H1 (cell line): ENCODE data around the gene RARRES2. TPM values are rescaled to one million over a fixed set of nuclear protein-coding genes. Genes with fewer than 3 reads are reported as not detected.

Source experiments
- CTCF ChIA-PET: fragments of 300-600 bp; sonication (Branson Sonifier 250); formaldehyde crosslinking; loops from one replicate; lab custom pipeline; 2021; ENCODE audit not compliant: partially characterized antibody; lab: Charles Lee
- POLR2A ChIA-PET: fragments of 300-600 bp; sonication (Branson Sonifier 250); formaldehyde crosslinking; loops from one replicate; lab custom pipeline; 2021; ENCODE audit warnings: inconsistent platforms; ENCODE audit not compliant: partially characterized antibody; lab: Charles Lee
- DNase-seq, 2 experiments: peaks; one replicate each; pipeline versions ENCODE4 v3.0.0 to v3.0.0-alpha.2; 2010 to 2022; ENCODE audit warnings: low spot score in 2 of 2, low read depth in 1 of 2, mixed read lengths in 1 of 2
- FAIRE-seq: peaks from 2 replicates; lab custom pipeline; 2011; peaks lifted over from hg19 to GRCh38; lab: Jason Lieb, UNC
- H2AFZ ChIP-seq: 2 replicates; pipeline ENCODE4 v1.8.1; 2012; ENCODE audit warnings: low read length, inconsistent platforms
- H2AK5ac ChIP-seq: 2 replicates; pipeline ENCODE4 v1.6.1; 2013; ENCODE audit warnings: low read depth, low read length
- H2BK120ac ChIP-seq: replicated peaks from 2 replicates; pipeline ENCODE3; 2013; ENCODE audit warnings: low read depth, low read length, inconsistent platforms
- H2BK12ac ChIP-seq: 2 replicates; pipeline ENCODE4 v1.6.1; 2013; ENCODE audit warnings: low read depth, low read length
- H2BK15ac ChIP-seq: 2 replicates; pipeline ENCODE4 v1.6.1; 2013; ENCODE audit warnings: low read length
- H2BK20ac ChIP-seq: 2 replicates; pipeline ENCODE4 v1.6.1; 2013; ENCODE audit warnings: low read length
- H2BK5ac ChIP-seq: 2 replicates; pipeline ENCODE4 v1.6.1; 2013; ENCODE audit warnings: low read depth, low read length
- H3K14ac ChIP-seq: 2 replicates; pipeline ENCODE4 v1.6.1; 2013; ENCODE audit warnings: inconsistent platforms; ENCODE audit not compliant: insufficient read length
- H3K18ac ChIP-seq: 2 replicates; pipeline ENCODE4 v1.6.1; 2013; ENCODE audit warnings: low read length; ENCODE audit errors: extremely low read depth
- H3K23ac ChIP-seq: 2 replicates; pipeline ENCODE4 v1.6.1; 2013; ENCODE audit warnings: inconsistent platforms; ENCODE audit not compliant: insufficient read length
- H3K23me2 ChIP-seq: 2 replicates; pipeline ENCODE4 v1.6.1; 2013; ENCODE audit warnings: low read depth, low read length
- H3K27ac ChIP-seq: 2 replicates; pipeline ENCODE4 v1.6.1; 2011; ENCODE audit warnings: low read depth, low read length, inconsistent platforms
- H3K27me3 ChIP-seq, 4 experiments: replicated peaks in 1 of 4; 1 replicate in 1 of 4; 2 replicates in 3 of 4; pipeline versions ENCODE4 v1.6.1 to v1.8.1; 2011 to 2013; ENCODE audit warnings: low read length in 3 of 4, mild to moderate bottlenecking in 3 of 4, inconsistent platforms in 2 of 4, mixed read lengths in 2 of 4, moderate library complexity in 1 of 4; ENCODE audit not compliant: control insufficient read depth in 3 of 4, insufficient read depth in 3 of 4; ENCODE audit errors: extremely low read depth in 1 of 4
- H3K36me3 ChIP-seq, 4 experiments: 2 replicates each; pipeline versions ENCODE4 v1.6.1 to v1.8.1; 2011 to 2013; ENCODE audit warnings: mild to moderate bottlenecking in 4 of 4, low read length in 3 of 4, moderate library complexity in 2 of 4, control low read depth in 1 of 4, inconsistent platforms in 1 of 4; ENCODE audit not compliant: insufficient read depth in 4 of 4, control insufficient read depth in 2 of 4
- H3K4ac ChIP-seq: replicated peaks from 2 replicates; pipeline ENCODE3; 2013; ENCODE audit warnings: low read length, low read depth, mixed read lengths, inconsistent platforms; ENCODE audit not compliant: insufficient read length
- H3K4me1 ChIP-seq, 4 experiments: replicated peaks in 1 of 4; 1 replicate in 1 of 4; 2 replicates in 3 of 4; pipeline versions ENCODE4 v1.6.1 to v1.8.1; 2011 to 2013; ENCODE audit warnings: low read length in 3 of 4, inconsistent platforms in 2 of 4, mixed read lengths in 1 of 4; ENCODE audit not compliant: insufficient read depth in 4 of 4, control insufficient read depth in 3 of 4
- H3K4me2 ChIP-seq, 2 experiments: 2 replicates each; pipeline versions ENCODE4 v1.6.1 to v1.8.1; 2011 to 2013; ENCODE audit warnings: low read depth in 2 of 2, low read length in 2 of 2, control low read depth in 1 of 2, inconsistent platforms in 1 of 2, mild to moderate bottlenecking in 1 of 2; ENCODE audit not compliant: insufficient read depth in 1 of 2
- H3K4me3 ChIP-seq, 4 experiments: fragments of 200-600, 300-600 bp in 1 of 4; sonication (generic), shearing (Covaris generic), sonication (Bioruptor Twin) in 1 of 4; 2 replicates each; pipeline versions ENCODE4 v1.5.1 to v1.8.1; 2011 to 2016; ENCODE audit warnings: low read length in 4 of 4, low read depth in 3 of 4, control low read depth in 2 of 4, inconsistent platforms in 2 of 4, mild to moderate bottlenecking in 2 of 4, mixed read lengths in 1 of 4, moderate library complexity in 1 of 4; ENCODE audit not compliant: insufficient read depth in 2 of 4; ENCODE audit errors: extremely low read depth in 1 of 4
- H3K56ac ChIP-seq: replicated peaks from 2 replicates; pipeline ENCODE3; 2013; ENCODE audit warnings: low read depth, mild to moderate bottlenecking, mixed read lengths, low read length, inconsistent platforms; ENCODE audit not compliant: insufficient read length
- H3K79me1 ChIP-seq: 2 replicates; pipeline ENCODE4 v1.6.1; 2013; ENCODE audit warnings: low read depth, low read length, control low read depth
- H3K79me2 ChIP-seq, 2 experiments: 2 replicates each; pipeline versions ENCODE4 v1.6.1 to v1.8.1; 2012 to 2013; ENCODE audit warnings: low read length in 2 of 2, mild to moderate bottlenecking in 2 of 2, inconsistent platforms in 1 of 2; ENCODE audit not compliant: insufficient read depth in 2 of 2, control insufficient read depth in 1 of 2
- H3K9ac ChIP-seq, 4 experiments: replicated peaks in 1 of 4; 1 replicate in 1 of 4; 2 replicates in 3 of 4; pipeline versions ENCODE4 v1.6.1 to v1.8.1; 2011 to 2013; ENCODE audit warnings: low read depth in 3 of 4, low read length in 3 of 4, control low read depth in 2 of 4, mild to moderate bottlenecking in 2 of 4, moderate library complexity in 2 of 4, inconsistent platforms in 1 of 4; ENCODE audit errors: extremely low read depth in 1 of 4
- H3K9me3 ChIP-seq, 2 experiments: 2 replicates each; pipeline versions ENCODE4 v1.6.1 to v1.8.1; 2012 to 2013; ENCODE audit warnings: mild to moderate bottlenecking in 2 of 2, moderate library complexity in 2 of 2, control low read depth in 1 of 2, inconsistent platforms in 1 of 2, low read depth in 1 of 2, low read length in 1 of 2, mixed read lengths in 1 of 2; ENCODE audit not compliant: insufficient read depth in 2 of 2
- H4K20me1 ChIP-seq, 2 experiments: replicated peaks in 1 of 2; 2 replicates each; pipeline versions ENCODE3 to v1.8.1; 2011 to 2013; ENCODE audit warnings: inconsistent platforms in 2 of 2, low read length in 2 of 2, mild to moderate bottlenecking in 1 of 2; ENCODE audit not compliant: insufficient read depth in 2 of 2, control insufficient read depth in 1 of 2
- H4K5ac ChIP-seq: 2 replicates; pipeline ENCODE4 v1.6.1; 2013; ENCODE audit warnings: low read length, low read depth, mixed read lengths, inconsistent platforms; ENCODE audit not compliant: insufficient read length
- H4K8ac ChIP-seq: 2 replicates; pipeline ENCODE4 v1.8.0; 2013; ENCODE audit warnings: mild to moderate bottlenecking, moderate library complexity, low read length, inconsistent platforms; ENCODE audit not compliant: insufficient read depth; ENCODE audit errors: extremely low read depth
- H4K91ac ChIP-seq: replicated peaks from 2 replicates; pipeline ENCODE3; 2013; ENCODE audit warnings: low read length, mixed read lengths, inconsistent platforms; ENCODE audit not compliant: insufficient read length
- GABPA ChIP-seq: IDR thresholded peaks from 2 replicates; pipeline ENCODE4 v1.6.1; 2011; ENCODE audit warnings: mild to moderate bottlenecking, low read length, moderate library complexity, borderline replicate concordance; ENCODE audit not compliant: insufficient read depth
- RBBP5 ChIP-seq: IDR thresholded peaks from 2 replicates; pipeline ENCODE4 v1.7.1; 2012; ENCODE audit warnings: low read depth, mild to moderate bottlenecking, inconsistent platforms, low read length, moderate library complexity, borderline replicate concordance
- SIX5 ChIP-seq: IDR thresholded peaks from 2 replicates; pipeline ENCODE4 v1.6.1; 2011; ENCODE audit warnings: mild to moderate bottlenecking, low read depth, low read length
- WGBS, 2 experiments: shearing (Covaris generic) in 1 of 2; methylation state at CpG; one replicate each; pipeline versions ENCODE4 v1.1.6 to v1.1.7; 2013 to 2015; ENCODE audit warnings: low lambda C conversion rate in 2 of 2, mixed read lengths in 2 of 2, inconsistent platforms in 1 of 2, low coverage in 1 of 2, missing lambda C conversion rate in 1 of 2; ENCODE audit not compliant: insufficient replicate concordance in 2 of 2, insufficient coverage in 1 of 2, insufficient read length in 1 of 2; ENCODE audit errors: extremely low coverage in 1 of 2, missing lambda C conversion rate in 1 of 2; 5-methylcytosine and 5-hydroxymethylcytosine counted together
- polyA plus RNA-seq, 7 experiments: library from polyadenylated mRNA; depleted of rRNA in 3 of 7; stranded (reverse) in 5 of 7; unstranded in 2 of 7; fragments of >200 nt in 5 of 7; fragments of 200-250 nt in 2 of 7; gene quantifications; 1 replicate in 5 of 7; 2 replicates in 1 of 7; 4 replicates in 1 of 7; pipeline versions ENCODE4 v1.2.1 to v1.2.3, GENCODE V29; 2011 to 2013; ENCODE audit warnings: missing spikeins in 2 of 7, mixed read lengths in 2 of 7
- total RNA-seq: library from RNA; stranded (reverse); fragmentation: NEBNext Ultra II Directional; extraction: Animal tissue kit (Norgen Biotek cat#: 25700); gene quantifications from 2 replicates; pipeline ENCODE4 v1.2.1, GENCODE V29; 2021

RARRES2 gene
- total and polyA plus RNA-seq, 2 of the 8 experiments (the other 6 are each of a cell fraction or from before 2014, with no cell fraction given), result 254 to 441 TPM

DNA sequence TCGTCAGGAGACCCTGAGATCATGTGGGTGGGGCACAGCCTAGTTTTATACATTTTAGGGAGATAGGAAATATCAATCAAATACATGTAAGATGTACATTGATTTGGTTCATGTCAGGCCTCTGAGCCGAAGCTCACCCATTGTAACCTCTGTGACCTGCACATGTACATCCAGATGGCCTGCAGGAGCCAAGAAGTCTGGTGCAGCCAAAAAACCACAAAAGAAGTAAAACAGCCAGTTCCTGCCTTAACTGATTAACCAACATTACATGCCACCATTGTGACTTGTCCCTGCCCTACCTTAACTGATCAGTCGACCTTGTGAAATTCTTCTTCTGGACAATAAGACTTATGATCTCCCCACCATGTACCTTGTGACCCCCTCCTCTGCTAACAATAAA lies 34.3 kb downstream of the RARRES2 start:
- H3K18ac ChIP-seq, result no peak overlapping the region

More for the DNA sequence above, 34.3 kb downstream of the RARRES2 start:
- no peaks in the 10 kb centered on the region for H3K23me2 ChIP-seq
- no peak overlapping the region for H3K4me2 ChIP-seq
- no peak overlapping the region for H3K9ac ChIP-seq
- H3K14ac ChIP-seq, result no peak overlapping the region
- peaks cover 0 to 6% (median 2%) of the 10 kb centered on the region in 4 experiments; a peak in 3 of 7 replicates for H3K4me1 ChIP-seq
- 0 out of 4 replicates have a peak, but pooled peaks cover 0 to 4% of the 10 kb centered on the region in 2 experiments for H3K9me3 ChIP-seq
- TF ChIP-seq GABPA (no peak), RBBP5 (no peak), SIX5 (no peak)
- no peak overlapping the region for H4K5ac ChIP-seq
- H3K36me3 ChIP-seq, result no peaks in the 10 kb centered on the region
- H4K20me1 ChIP-seq, result no peaks in the 10 kb centered on the region
- no peak overlapping the region for H3K4me3 ChIP-seq
- H3K79me2 ChIP-seq, result no peaks in the 10 kb centered on the region
- no peak overlapping the region for H4K91ac ChIP-seq
- WGBS, 2 experiments, result 90% methylated on average over 3 of the region's 3 CpGs; no CpG with 5 or more reads in 1 of the 2 experiments
- no peak overlapping the region for H2BK5ac ChIP-seq
- no peak overlapping the region for H3K27ac ChIP-seq
- DNase-seq (no peak), FAIRE-seq (no peak)
- CTCF ChIA-PET, result interaction anchor here (1.0 to 1.3 kb wide), 2 partner anchors 46 to 142 kb away, joined by 3 to 4 read pairs; no protein-coding TSS in a partner anchor
- H2BK120ac ChIP-seq, result no peak overlapping the region
- no peaks in the 10 kb centered on the region for H3K79me1 ChIP-seq
- no peak overlapping the region for H2AFZ ChIP-seq
- H2BK12ac ChIP-seq, result no peak overlapping the region
- H3K23ac ChIP-seq, result no peak overlapping the region
- no peak overlapping the region for H2AK5ac ChIP-seq
- POLR2A ChIA-PET, result no interaction called here
- H3K4ac ChIP-seq, result no peak overlapping the region
- H3K27me3 ChIP-seq, result peaks cover 0 to 6% (median 0%) of the 10 kb centered on the region in 4 experiments; a peak in 2 of 7 replicates
- H2BK20ac ChIP-seq, result no peak overlapping the region
- H2BK15ac ChIP-seq, result no peak overlapping the region
- H3K56ac ChIP-seq, result no peak overlapping the region
- H4K8ac ChIP-seq, result no peak overlapping the region
